Measurements from ENCODE around the gene TNP1. TPM values are rescaled to one million over a fixed set of nuclear protein-coding genes. Genes with fewer than 3 reads are reported as not detected.

The TNP1 gene
- total RNA-seq, 1 donor from 2014 or later, result not detected

GRCh38 chr2:216875862-216876261 lies 16.0 kb upstream of the TNP1 start:
- DNase-seq (ENCODE audit: low read depth, low spot score), result no peak

GRCh38 chr2:216873573-216873972 lies 13.7 kb upstream of the TNP1 start:
- no peak for DNase-seq (ENCODE audit: low read depth, low spot score)

- no peak for DNase-seq (ENCODE audit: low read depth, low spot score)
Measured at GRCh38 chr2:216872624-216873023, 12.8 kb upstream of the TNP1 start.

GRCh38 chr2:216872040-216872439 lies 12.2 kb upstream of the TNP1 start:
- DNase-seq (ENCODE audit: low read depth, low spot score), result no peak

- no peak for DNase-seq (ENCODE audit: low read depth, low spot score)
Measured at GRCh38 chr2:216871333-216871934, 11.6 kb upstream of the TNP1 start.

- DNase-seq (ENCODE audit: low read depth, low spot score), result no peak
Measured at GRCh38 chr2:216870508-216871332, 10.9 kb upstream of the TNP1 start.

- DNase-seq (ENCODE audit: low read depth, low spot score), result no peak
Measured at GRCh38 chr2:216866515-216867095, 6.7 kb upstream of the TNP1 start.

GRCh38 chr2:216865658-216866057 lies 5.8 kb upstream of the TNP1 start:
- no peak for DNase-seq (ENCODE audit: low read depth, low spot score)

- DNase-seq (ENCODE audit: low read depth, low spot score), result no peak
Measured at GRCh38 chr2:216863946-216864345, 4.1 kb upstream of the TNP1 start.

- no peak for DNase-seq (ENCODE audit: low read depth, low spot score)
Measured at GRCh38 chr2:216862628-216863398, 2.9 kb upstream of the TNP1 start.

- DNase-seq (ENCODE audit: low read depth, low spot score), result no peak
Measured at GRCh38 chr2:216860426-216861137, 718 bp upstream of the TNP1 start.

- DNase-seq (ENCODE audit: low read depth, low spot score), result no peak
Measured at GRCh38 chr2:216858312-216858711, 1.6 kb downstream of the TNP1 start.

GRCh38 chr2:216857131-216857550 lies 2.7 kb downstream of the TNP1 start:
- no peak for DNase-seq (ENCODE audit: low read depth, low spot score)

- no peak for DNase-seq (ENCODE audit: low read depth, low spot score)
Measured at GRCh38 chr2:216856406-216857065, 3.3 kb downstream of the TNP1 start.

GRCh38 chr2:216855605-216856004 lies 4.3 kb downstream of the TNP1 start:
- no peak for DNase-seq (ENCODE audit: low read depth, low spot score)

- no peak for DNase-seq (ENCODE audit: low read depth, low spot score)
Measured at GRCh38 chr2:216855079-216855478, 4.8 kb downstream of the TNP1 start.

- DNase-seq (ENCODE audit: low read depth, low spot score), result no peak
Measured at GRCh38 chr2:216851486-216852090, 8.3 kb downstream of the TNP1 start.

GRCh38 chr2:216850665-216851322 lies 9.1 kb downstream of the TNP1 start:
- DNase-seq (ENCODE audit: low read depth, low spot score), result no peak

GRCh38 chr2:216849987-216850386 lies 9.9 kb downstream of the TNP1 start:
- DNase-seq (ENCODE audit: low read depth, low spot score), result no peak

- no peak for DNase-seq (ENCODE audit: low read depth, low spot score)
Measured at GRCh38 chr2:216845426-216845825, 14.4 kb downstream of the TNP1 start.
